H1 (cell line): ENCODE measurements around the gene DCAF8L2.

Experiments
- EP300 ChIP-seq, 2 experiments: IDR thresholded peaks; 1 replicate in 1 of 2; 2 replicates in 1 of 2; pipeline ENCODE4 v1.6.1; 2011 to 2012; ENCODE audit warnings: low read depth in 2 of 2, low read length in 2 of 2, mild to moderate bottlenecking in 2 of 2, borderline replicate concordance in 1 of 2, inconsistent platforms in 1 of 2, moderate library complexity in 1 of 2
- RFX5 ChIP-seq: IDR thresholded peaks from 2 replicates; pipeline ENCODE4 v1.6.1; 2011; ENCODE audit warnings: low read depth, low read length, improper control_type of control experiment, borderline replicate concordance

DNA sequence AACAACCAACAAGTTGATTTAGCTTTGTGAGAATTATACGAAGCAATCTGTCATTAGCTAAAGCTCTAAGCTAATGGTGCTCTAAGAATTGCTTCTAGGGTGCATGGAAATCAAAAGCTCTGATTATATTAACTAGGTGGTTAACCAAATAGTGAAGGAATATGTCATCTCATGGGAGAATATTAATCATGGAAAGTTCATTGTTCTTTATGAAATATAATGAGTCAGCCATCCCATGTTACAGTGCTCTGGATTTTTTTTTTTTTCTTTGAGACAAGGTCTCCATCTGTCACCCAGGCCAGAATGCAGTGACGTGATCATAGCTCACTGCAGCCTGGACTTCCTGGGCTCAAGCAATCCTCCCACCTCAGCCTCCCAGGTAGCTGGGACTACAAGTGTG is 10.5 kb downstream of the DCAF8L2 start:
- TF ChIP-seq RFX5 = no peak
- no peak for TF ChIP-seq EP300 (IDR thresholded peaks at IDR 0.05; ENCODE audit: borderline replicate concordance in 1 of 2, low read depth in 2 of 2, low read length in 2 of 2)
